ENCODE measurements around the gene TRPV4.

Gene TRPV4

GRCh38 chr12:109881752-109882151 is 48.6 kb upstream of the TRPV4 start (continued):
- TF ChIP-seq, protein P1, sequence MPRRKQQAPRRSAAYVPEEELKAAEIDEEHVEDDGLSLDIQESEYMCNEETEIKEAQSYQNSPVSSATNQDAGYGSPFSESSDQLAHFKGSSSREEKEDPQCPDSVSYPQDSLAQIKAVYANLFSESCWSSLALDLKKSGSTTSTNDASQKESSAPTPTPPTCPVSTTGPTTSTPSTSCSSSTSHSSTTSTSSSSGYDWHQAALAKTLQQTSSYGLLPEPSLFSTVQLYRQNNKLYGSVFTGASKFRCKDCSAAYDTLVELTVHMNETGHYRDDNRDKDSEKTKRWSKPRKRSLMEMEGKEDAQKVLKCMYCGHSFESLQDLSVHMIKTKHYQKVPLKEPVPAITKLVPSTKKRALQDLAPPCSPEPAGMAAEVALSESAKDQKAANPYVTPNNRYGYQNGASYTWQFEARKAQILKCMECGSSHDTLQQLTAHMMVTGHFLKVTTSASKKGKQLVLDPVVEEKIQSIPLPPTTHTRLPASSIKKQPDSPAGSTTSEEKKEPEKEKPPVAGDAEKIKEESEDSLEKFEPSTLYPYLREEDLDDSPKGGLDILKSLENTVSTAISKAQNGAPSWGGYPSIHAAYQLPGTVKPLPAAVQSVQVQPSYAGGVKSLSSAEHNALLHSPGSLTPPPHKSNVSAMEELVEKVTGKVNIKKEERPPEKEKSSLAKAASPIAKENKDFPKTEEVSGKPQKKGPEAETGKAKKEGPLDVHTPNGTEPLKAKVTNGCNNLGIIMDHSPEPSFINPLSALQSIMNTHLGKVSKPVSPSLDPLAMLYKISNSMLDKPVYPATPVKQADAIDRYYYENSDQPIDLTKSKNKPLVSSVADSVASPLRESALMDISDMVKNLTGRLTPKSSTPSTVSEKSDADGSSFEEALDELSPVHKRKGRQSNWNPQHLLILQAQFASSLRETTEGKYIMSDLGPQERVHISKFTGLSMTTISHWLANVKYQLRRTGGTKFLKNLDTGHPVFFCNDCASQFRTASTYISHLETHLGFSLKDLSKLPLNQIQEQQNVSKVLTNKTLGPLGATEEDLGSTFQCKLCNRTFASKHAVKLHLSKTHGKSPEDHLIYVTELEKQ (tag by site-specific recombination; IDR thresholded peaks at IDR 0.05; ENCODE audit: borderline replicate concordance), result no peak
- TF ChIP-seq, protein P2, sequence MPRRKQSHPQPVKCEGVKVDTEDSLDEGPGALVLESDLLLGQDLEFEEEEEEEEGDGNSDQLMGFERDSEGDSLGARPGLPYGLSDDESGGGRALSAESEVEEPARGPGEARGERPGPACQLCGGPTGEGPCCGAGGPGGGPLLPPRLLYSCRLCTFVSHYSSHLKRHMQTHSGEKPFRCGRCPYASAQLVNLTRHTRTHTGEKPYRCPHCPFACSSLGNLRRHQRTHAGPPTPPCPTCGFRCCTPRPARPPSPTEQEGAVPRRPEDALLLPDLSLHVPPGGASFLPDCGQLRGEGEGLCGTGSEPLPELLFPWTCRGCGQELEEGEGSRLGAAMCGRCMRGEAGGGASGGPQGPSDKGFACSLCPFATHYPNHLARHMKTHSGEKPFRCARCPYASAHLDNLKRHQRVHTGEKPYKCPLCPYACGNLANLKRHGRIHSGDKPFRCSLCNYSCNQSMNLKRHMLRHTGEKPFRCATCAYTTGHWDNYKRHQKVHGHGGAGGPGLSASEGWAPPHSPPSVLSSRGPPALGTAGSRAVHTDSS (tag by site-specific recombination; IDR thresholded peaks at IDR 0.05), result no peak
- TF ChIP-seq ZNF623 (tag by site-specific recombination; IDR thresholded peaks at IDR 0.05) (no peak), ZNF501 (tag by site-specific recombination; IDR thresholded peaks at IDR 0.05) (no peak)

- ChIA-PET CTCF (interaction anchor here (0.7 to 3.7 kb wide), 9 partner anchors 8 to 282 kb away, joined by 3 to 24 read pairs (median 3); no protein-coding TSS in a partner anchor), POLR2A (no interaction called here)
- H3K9me3 ChIP-seq (ENCODE audit: control insufficient read depth, insufficient read depth, low read depth, low read length), result no peaks in the 10 kb centered on the region
- H3K4me1 ChIP-seq (ENCODE audit: control insufficient read depth, insufficient read depth, low read length), result peaks cover 1% of the 10 kb centered on the region
- H3K36me3 ChIP-seq (ENCODE audit: control insufficient read depth in 2 of 2, insufficient read depth in 1 of 2, low read length in 2 of 2), result no peaks in the 10 kb centered on the region
- no peak overlapping the region for H3K27ac ChIP-seq (ENCODE audit: extremely low read depth, low read depth, low read length)
- peak overlapping the region; percentile 55 for H3K4me3 ChIP-seq (ENCODE audit: low read depth, low read length)
- no peak for TF ChIP-seq ZNF76 (tag by site-specific recombination; IDR thresholded peaks at IDR 0.05; ENCODE audit: borderline replicate concordance, low read depth)
- TF ChIP-seq, protein P2 (tag by site-specific recombination; IDR thresholded peaks at IDR 0.05), result no peak
- peak; percentile 98 for TF ChIP-seq SCRT1 (tag by site-specific recombination; IDR thresholded peaks at IDR 0.05; ENCODE audit: borderline replicate concordance)
- no peak for TF ChIP-seq ZNF24 (tag by site-specific recombination; IDR thresholded peaks at IDR 0.05)
- TF ChIP-seq, protein P3, sequence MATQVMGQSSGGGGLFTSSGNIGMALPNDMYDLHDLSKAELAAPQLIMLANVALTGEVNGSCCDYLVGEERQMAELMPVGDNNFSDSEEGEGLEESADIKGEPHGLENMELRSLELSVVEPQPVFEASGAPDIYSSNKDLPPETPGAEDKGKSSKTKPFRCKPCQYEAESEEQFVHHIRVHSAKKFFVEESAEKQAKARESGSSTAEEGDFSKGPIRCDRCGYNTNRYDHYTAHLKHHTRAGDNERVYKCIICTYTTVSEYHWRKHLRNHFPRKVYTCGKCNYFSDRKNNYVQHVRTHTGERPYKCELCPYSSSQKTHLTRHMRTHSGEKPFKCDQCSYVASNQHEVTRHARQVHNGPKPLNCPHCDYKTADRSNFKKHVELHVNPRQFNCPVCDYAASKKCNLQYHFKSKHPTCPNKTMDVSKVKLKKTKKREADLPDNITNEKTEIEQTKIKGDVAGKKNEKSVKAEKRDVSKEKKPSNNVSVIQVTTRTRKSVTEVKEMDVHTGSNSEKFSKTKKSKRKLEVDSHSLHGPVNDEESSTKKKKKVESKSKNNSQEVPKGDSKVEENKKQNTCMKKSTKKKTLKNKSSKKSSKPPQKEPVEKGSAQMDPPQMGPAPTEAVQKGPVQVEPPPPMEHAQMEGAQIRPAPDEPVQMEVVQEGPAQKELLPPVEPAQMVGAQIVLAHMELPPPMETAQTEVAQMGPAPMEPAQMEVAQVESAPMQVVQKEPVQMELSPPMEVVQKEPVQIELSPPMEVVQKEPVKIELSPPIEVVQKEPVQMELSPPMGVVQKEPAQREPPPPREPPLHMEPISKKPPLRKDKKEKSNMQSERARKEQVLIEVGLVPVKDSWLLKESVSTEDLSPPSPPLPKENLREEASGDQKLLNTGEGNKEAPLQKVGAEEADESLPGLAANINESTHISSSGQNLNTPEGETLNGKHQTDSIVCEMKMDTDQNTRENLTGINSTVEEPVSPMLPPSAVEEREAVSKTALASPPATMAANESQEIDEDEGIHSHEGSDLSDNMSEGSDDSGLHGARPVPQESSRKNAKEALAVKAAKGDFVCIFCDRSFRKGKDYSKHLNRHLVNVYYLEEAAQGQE (tag by site-specific recombination; IDR thresholded peaks at IDR 0.05), result 0 out of 2 replicates have a peak, but pooled peaks have one; percentile 42
- no peak for TF ChIP-seq ZNF394 (tag by site-specific recombination; IDR thresholded peaks at IDR 0.05; ENCODE audit: borderline replicate concordance)
- peak; percentile 57 for TF ChIP-seq ZNF366 (tag by site-specific recombination; conservative IDR thresholded peaks at IDR 0.05)
- no peak for TF ChIP-seq ZNF248 (tag by site-specific recombination; IDR thresholded peaks at IDR 0.05)
- peak; percentile 99 for TF ChIP-seq SCRT2 (tag by site-specific recombination; IDR thresholded peaks at IDR 0.05)
These were observed 47.7 kb upstream of the TRPV4 start for GRCh38 chr12:109880938-109881337.
